HEK293 (cell line): ENCODE data around the gene PDIA5.

Source experiments
- CTCF ChIA-PET: fragments of 350-600 bp; formaldehyde crosslinking; extraction: SDS; loops from one replicate; lab custom pipeline; 2021; ENCODE audit warnings: antibody characterized with exemption; lab: Yijun Ruan, JAX
- POLR2A ChIA-PET: fragments of 300-600 bp; formaldehyde crosslinking; extraction: SDS; loops from one replicate; lab custom pipeline; 2020; ENCODE audit warnings: antibody characterized with exemption, inconsistent platforms; lab: Yijun Ruan, JAX
- H3K27ac ChIP-seq: fragments of 200-500 bp; sonication (Bioruptor generic); 2 replicates; pipeline ENCODE4 v1.5.1; 2014; ENCODE audit warnings: low read depth, low read length, control low read depth, inconsistent platforms; ENCODE audit errors: extremely low read depth
- H3K36me3 ChIP-seq, 2 experiments: fragments of 200-500 bp in 1 of 2; sonication (Bioruptor generic) in 1 of 2; 1 replicate in 1 of 2; 2 replicates in 1 of 2; pipeline ENCODE4 v1.5.1; 2014 to 2017; ENCODE audit warnings: inconsistent platforms in 2 of 2, low read length in 2 of 2; ENCODE audit not compliant: control insufficient read depth in 2 of 2, insufficient read depth in 1 of 2
- H3K4me1 ChIP-seq: fragments of 200-500 bp; sonication (Bioruptor generic); 2 replicates; pipeline ENCODE4 v1.5.1; 2014; ENCODE audit warnings: mild to moderate bottlenecking, low read length, inconsistent platforms; ENCODE audit not compliant: control insufficient read depth, insufficient read depth
- H3K4me3 ChIP-seq: 2 replicates; pipeline ENCODE4 v1.5.1; 2011; ENCODE audit warnings: low read depth, mild to moderate bottlenecking, control low read depth, low read length, moderate library complexity
- H3K9me3 ChIP-seq: fragments of 200-500 bp; sonication (Bioruptor generic); 2 replicates; pipeline ENCODE4 v1.5.1; 2014; ENCODE audit warnings: low read depth, low read length, inconsistent platforms; ENCODE audit not compliant: control insufficient read depth, insufficient read depth
- GLIS1 ChIP-seq: fragments of 450-650 bp; formaldehyde crosslinking; IDR thresholded peaks from 2 replicates; pipeline ENCODE4 v1.5.1; 2016; ENCODE audit warnings: missing biosample characterization, missing genetic modification characterization
- KLF8 ChIP-seq: fragments of 450-650 bp; formaldehyde crosslinking; IDR thresholded peaks from 2 replicates; pipeline ENCODE4 v1.5.1; 2016; ENCODE audit warnings: missing biosample characterization, missing genetic modification characterization
- OSR2 ChIP-seq: fragments of 450-650 bp; formaldehyde crosslinking; IDR thresholded peaks from 2 replicates; pipeline ENCODE4 v1.5.1; 2016; ENCODE audit warnings: missing biosample characterization, missing genetic modification characterization
- PATZ1 ChIP-seq: fragments of 450-650 bp; formaldehyde crosslinking; IDR thresholded peaks from 2 replicates; pipeline ENCODE4 v1.5.1; 2016; ENCODE audit warnings: missing biosample characterization, missing genetic modification characterization
- SCRT2 ChIP-seq: fragments of 450-650 bp; formaldehyde crosslinking; IDR thresholded peaks from 2 replicates; pipeline ENCODE4 v1.5.1; 2016; ENCODE audit warnings: missing biosample characterization, missing genetic modification characterization
- SETDB1 ChIP-seq: IDR thresholded peaks from one replicate; pipeline ENCODE4 v1.6.1; 2017; ENCODE audit warnings: mild to moderate bottlenecking, low read length, moderate library complexity, mixed read lengths; ENCODE audit not compliant: insufficient read length
- SP7 ChIP-seq: fragments of 450-650 bp; formaldehyde crosslinking; IDR thresholded peaks from 2 replicates; pipeline ENCODE4 v1.5.1; 2016; ENCODE audit warnings: missing biosample characterization, missing genetic modification characterization
- TRIM28 ChIP-seq: IDR thresholded peaks from 2 replicates; pipeline ENCODE4 v1.6.1; 2011; ENCODE audit warnings: low read length, control low read depth, borderline replicate concordance
- ZBTB17 ChIP-seq: fragments of 450-650 bp; formaldehyde crosslinking; IDR thresholded peaks from 2 replicates; pipeline ENCODE4 v1.5.1; 2016; ENCODE audit warnings: missing biosample characterization, missing genetic modification characterization
- ZIC2 ChIP-seq: fragments of 450-650 bp; formaldehyde crosslinking; IDR thresholded peaks from 2 replicates; pipeline ENCODE4 v1.5.1; 2016; ENCODE audit warnings: missing biosample characterization, missing genetic modification characterization
- ZNF121 ChIP-seq: fragments of 450-650 bp; formaldehyde crosslinking; IDR thresholded peaks from 2 replicates; pipeline ENCODE4 v1.5.1; 2016; ENCODE audit warnings: missing biosample characterization, missing genetic modification characterization
- ZNF133 ChIP-seq: fragments of 450-650 bp; formaldehyde crosslinking; IDR thresholded peaks from 2 replicates; pipeline ENCODE4 v1.5.1; 2016; ENCODE audit warnings: missing biosample characterization, missing genetic modification characterization
- ZNF2 ChIP-seq: fragments of 450-650 bp; formaldehyde crosslinking; IDR thresholded peaks from 2 replicates; pipeline ENCODE4 v1.5.1; 2016; ENCODE audit warnings: missing biosample characterization, missing genetic modification characterization
- ZNF248 ChIP-seq: fragments of 450-650 bp; formaldehyde crosslinking; IDR thresholded peaks from 2 replicates; pipeline ENCODE4 v1.5.1; 2017; ENCODE audit warnings: missing biosample characterization, missing genetic modification characterization
- ZNF362 ChIP-seq: fragments of 450-650 bp; formaldehyde crosslinking; IDR thresholded peaks from 2 replicates; pipeline ENCODE4 v1.5.1; 2016; ENCODE audit warnings: missing biosample characterization, missing genetic modification characterization
- ZNF37A ChIP-seq: fragments of 450-650 bp; IDR thresholded peaks from 2 replicates; pipeline ENCODE4 v1.5.1; 2018; ENCODE audit warnings: missing biosample characterization, missing genetic modification characterization
- ZNF518A ChIP-seq: fragments of 450-650 bp; formaldehyde crosslinking; conservative IDR thresholded peaks from 2 replicates; pipeline ENCODE4 v1.5.1; 2016; ENCODE audit warnings: low read depth, missing biosample characterization, missing genetic modification characterization
- ZNF548 ChIP-seq: fragments of 450-650 bp; formaldehyde crosslinking; IDR thresholded peaks from 2 replicates; pipeline ENCODE4 v1.5.1; 2016; ENCODE audit warnings: missing biosample characterization, missing genetic modification characterization
- ZNF555 ChIP-seq: fragments of 450-650 bp; formaldehyde crosslinking; conservative IDR thresholded peaks from 2 replicates; pipeline ENCODE4 v1.5.1; 2017; ENCODE audit warnings: missing biosample characterization, mild to moderate bottlenecking, missing genetic modification characterization, inconsistent platforms
- ZNF571 ChIP-seq: fragments of 450-650 bp; formaldehyde crosslinking; IDR thresholded peaks from 2 replicates; pipeline ENCODE4 v1.5.0; 2017; ENCODE audit warnings: missing biosample characterization, missing genetic modification characterization
- ZNF596 ChIP-seq: fragments of 450-650 bp; IDR thresholded peaks from 2 replicates; pipeline ENCODE4 v1.5.0; 2018; ENCODE audit warnings: missing biosample characterization, mild to moderate bottlenecking, missing genetic modification characterization, moderate library complexity
- ZNF664 ChIP-seq: fragments of 450-650 bp; formaldehyde crosslinking; IDR thresholded peaks from 2 replicates; pipeline ENCODE4 v1.5.1; 2016; ENCODE audit warnings: missing biosample characterization, missing genetic modification characterization
- ZNF747 ChIP-seq: fragments of 450-650 bp; formaldehyde crosslinking; IDR thresholded peaks from 2 replicates; pipeline ENCODE4 v1.5.1; 2016; ENCODE audit warnings: missing biosample characterization, missing genetic modification characterization
- ZSCAN18 ChIP-seq: fragments of 450-650 bp; formaldehyde crosslinking; IDR thresholded peaks from 2 replicates; pipeline ENCODE4 v1.5.1; 2016; ENCODE audit warnings: missing biosample characterization, missing genetic modification characterization

PDIA5 gene

GRCh38 chr3:123143669-123144411, 77.0 kb downstream of the PDIA5 start (continued):
- TF ChIP-seq ZNF555 (tag by site-specific recombination) (no peak), ZNF747 (tag by site-specific recombination) (no peak), GLIS1 (tag by site-specific recombination) (peak; percentile 100), KLF8 (tag by site-specific recombination) (peak; percentile 31; the same call in 1 of the 2 replicates), ZNF548 (tag by site-specific recombination) (no peak), ZNF596 (tag by site-specific recombination) (peak; percentile 32; the same call in 1 of the 2 replicates), ZNF664 (tag by site-specific recombination) (no peak), ZIC2 (tag by site-specific recombination) (peak; percentile 89), ZBTB17 (peak; percentile 70), OSR2 (peak; percentile 96), SP7 (tag by site-specific recombination) (peak; percentile 94), ZNF133 (tag by site-specific recombination) (no peak)

- Histone ChIP-seq H3K9me3 (no peaks in the 10 kb centered on the region), H3K27ac (no peak overlapping the region), H3K36me3 (peaks cover 0 to 66% of the 10 kb centered on the region in 2 experiments; a peak in 2 of 3 replicates), H3K4me1 (peaks cover 4% of the 10 kb centered on the region; the same call in 1 of the 2 replicates), H3K4me3 (no peak overlapping the region)
- peak; percentile 54; the same call in 1 of the 2 replicates for TF ChIP-seq ZNF121 (tag by site-specific recombination)
- no peak for TF ChIP-seq SCRT2 (tag by site-specific recombination)
- ChIA-PET POLR2A (no interaction called here), CTCF (no interaction called here)
Measured at GRCh38 chr3:123147754-123148535, 81.1 kb downstream of the PDIA5 start.

- peaks cover 2% of the 10 kb centered on the region; the same call in 1 of the 2 replicates for H3K4me1 ChIP-seq
- H3K27ac ChIP-seq = no peak overlapping the region
- POLR2A ChIA-PET = no interaction called here
- CTCF ChIA-PET = no interaction called here
- no peak overlapping the region for H3K4me3 ChIP-seq
- no peaks in the 10 kb centered on the region for H3K9me3 ChIP-seq
- H3K36me3 ChIP-seq = peaks cover 0 to 72% of the 10 kb centered on the region in 2 experiments; a peak in 2 of 3 replicates
- no peak for TF ChIP-seq ZNF571 (tag by site-specific recombination)
- no peak for TF ChIP-seq ZNF362 (tag by site-specific recombination)
- TF ChIP-seq ZSCAN18 (tag by site-specific recombination) = no peak
- no peak for TF ChIP-seq ZNF248
- TF ChIP-seq PATZ1 (tag by site-specific recombination) = no peak
- no peak for TF ChIP-seq TRIM28
- TF ChIP-seq ZNF37A = no peak
- no peak for TF ChIP-seq SETDB1
- no peak for TF ChIP-seq ZNF518A
- no peak for TF ChIP-seq ZNF2 (tag by site-specific recombination)
Measured at GRCh38 chr3:123148772-123149171, 81.9 kb downstream of the PDIA5 start.
